ENCODE data around the gene NRM. TPM values are rescaled to one million over a fixed set of nuclear protein-coding genes. Genes with fewer than 3 reads are reported as not detected.

The NRM gene
- total and polyA plus RNA-seq, 2 of the 13 experiments (the other 11 are each of a cell fraction or from before 2014, with no cell fraction given): 12.5 to 16.0 TPM

GRCh38 chr6:30725713-30726505, 35.1 kb upstream of the NRM start (continued):
- TF ChIP-seq ZHX1 (CRISPR knock-in tag; IDR thresholded peaks at IDR 0.05; ENCODE audit: low read depth) (no peak), ZNF768 (CRISPR knock-in tag; IDR thresholded peaks at IDR 0.05) (no peak), RNF2 (conservative IDR thresholded peaks at IDR 0.05; ENCODE audit: low read depth) (no peak), ZHX2 (IDR thresholded peaks at IDR 0.05; ENCODE audit: low read depth) (no peak), ZHX2 (CRISPR knock-in tag; IDR thresholded peaks at IDR 0.05; ENCODE audit: borderline replicate concordance) (no peak), KLF13 (CRISPR knock-in tag; IDR thresholded peaks at IDR 0.05) (no peak), ZNF709 (CRISPR knock-in tag; IDR thresholded peaks at IDR 0.05) (no peak), ZNF484 (CRISPR knock-in tag; IDR thresholded peaks at IDR 0.05; ENCODE audit: borderline replicate concordance, low read depth) (no peak), GTF2F1 (IDR thresholded peaks at IDR 0.05; ENCODE audit: low read length) (no peak), SP4 (CRISPR knock-in tag; IDR thresholded peaks at IDR 0.05) (no peak)
- TF ChIP-seq, protein P1, sequence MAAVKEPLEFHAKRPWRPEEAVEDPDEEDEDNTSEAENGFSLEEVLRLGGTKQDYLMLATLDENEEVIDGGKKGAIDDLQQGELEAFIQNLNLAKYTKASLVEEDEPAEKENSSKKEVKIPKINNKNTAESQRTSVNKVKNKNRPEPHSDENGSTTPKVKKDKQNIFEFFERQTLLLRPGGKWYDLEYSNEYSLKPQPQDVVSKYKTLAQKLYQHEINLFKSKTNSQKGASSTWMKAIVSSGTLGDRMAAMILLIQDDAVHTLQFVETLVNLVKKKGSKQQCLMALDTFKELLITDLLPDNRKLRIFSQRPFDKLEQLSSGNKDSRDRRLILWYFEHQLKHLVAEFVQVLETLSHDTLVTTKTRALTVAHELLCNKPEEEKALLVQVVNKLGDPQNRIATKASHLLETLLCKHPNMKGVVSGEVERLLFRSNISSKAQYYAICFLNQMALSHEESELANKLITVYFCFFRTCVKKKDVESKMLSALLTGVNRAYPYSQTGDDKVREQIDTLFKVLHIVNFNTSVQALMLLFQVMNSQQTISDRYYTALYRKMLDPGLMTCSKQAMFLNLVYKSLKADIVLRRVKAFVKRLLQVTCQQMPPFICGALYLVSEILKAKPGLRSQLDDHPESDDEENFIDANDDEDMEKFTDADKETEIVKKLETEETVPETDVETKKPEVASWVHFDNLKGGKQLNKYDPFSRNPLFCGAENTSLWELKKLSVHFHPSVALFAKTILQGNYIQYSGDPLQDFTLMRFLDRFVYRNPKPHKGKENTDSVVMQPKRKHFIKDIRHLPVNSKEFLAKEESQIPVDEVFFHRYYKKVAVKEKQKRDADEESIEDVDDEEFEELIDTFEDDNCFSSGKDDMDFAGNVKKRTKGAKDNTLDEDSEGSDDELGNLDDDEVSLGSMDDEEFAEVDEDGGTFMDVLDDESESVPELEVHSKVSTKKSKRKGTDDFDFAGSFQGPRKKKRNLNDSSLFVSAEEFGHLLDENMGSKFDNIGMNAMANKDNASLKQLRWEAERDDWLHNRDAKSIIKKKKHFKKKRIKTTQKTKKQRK (IDR thresholded peaks at IDR 0.05; ENCODE audit: low read length): no peak
- TF ChIP-seq, protein P2, sequence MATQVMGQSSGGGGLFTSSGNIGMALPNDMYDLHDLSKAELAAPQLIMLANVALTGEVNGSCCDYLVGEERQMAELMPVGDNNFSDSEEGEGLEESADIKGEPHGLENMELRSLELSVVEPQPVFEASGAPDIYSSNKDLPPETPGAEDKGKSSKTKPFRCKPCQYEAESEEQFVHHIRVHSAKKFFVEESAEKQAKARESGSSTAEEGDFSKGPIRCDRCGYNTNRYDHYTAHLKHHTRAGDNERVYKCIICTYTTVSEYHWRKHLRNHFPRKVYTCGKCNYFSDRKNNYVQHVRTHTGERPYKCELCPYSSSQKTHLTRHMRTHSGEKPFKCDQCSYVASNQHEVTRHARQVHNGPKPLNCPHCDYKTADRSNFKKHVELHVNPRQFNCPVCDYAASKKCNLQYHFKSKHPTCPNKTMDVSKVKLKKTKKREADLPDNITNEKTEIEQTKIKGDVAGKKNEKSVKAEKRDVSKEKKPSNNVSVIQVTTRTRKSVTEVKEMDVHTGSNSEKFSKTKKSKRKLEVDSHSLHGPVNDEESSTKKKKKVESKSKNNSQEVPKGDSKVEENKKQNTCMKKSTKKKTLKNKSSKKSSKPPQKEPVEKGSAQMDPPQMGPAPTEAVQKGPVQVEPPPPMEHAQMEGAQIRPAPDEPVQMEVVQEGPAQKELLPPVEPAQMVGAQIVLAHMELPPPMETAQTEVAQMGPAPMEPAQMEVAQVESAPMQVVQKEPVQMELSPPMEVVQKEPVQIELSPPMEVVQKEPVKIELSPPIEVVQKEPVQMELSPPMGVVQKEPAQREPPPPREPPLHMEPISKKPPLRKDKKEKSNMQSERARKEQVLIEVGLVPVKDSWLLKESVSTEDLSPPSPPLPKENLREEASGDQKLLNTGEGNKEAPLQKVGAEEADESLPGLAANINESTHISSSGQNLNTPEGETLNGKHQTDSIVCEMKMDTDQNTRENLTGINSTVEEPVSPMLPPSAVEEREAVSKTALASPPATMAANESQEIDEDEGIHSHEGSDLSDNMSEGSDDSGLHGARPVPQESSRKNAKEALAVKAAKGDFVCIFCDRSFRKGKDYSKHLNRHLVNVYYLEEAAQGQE (IDR thresholded peaks at IDR 0.05; ENCODE audit: borderline replicate concordance in 1 of 2, low read depth in 1 of 2, low read length in 2 of 2): no peak

Data from HepG2 (cell line).